NCI-H510A (cell line): Measurements from ENCODE around the gene SIRT3.

Source experiments
- DNase-seq: peaks from one replicate; lab custom pipeline; 2025; lab: John Stamatoyannopoulos, UW

SIRT3 gene

DNA sequence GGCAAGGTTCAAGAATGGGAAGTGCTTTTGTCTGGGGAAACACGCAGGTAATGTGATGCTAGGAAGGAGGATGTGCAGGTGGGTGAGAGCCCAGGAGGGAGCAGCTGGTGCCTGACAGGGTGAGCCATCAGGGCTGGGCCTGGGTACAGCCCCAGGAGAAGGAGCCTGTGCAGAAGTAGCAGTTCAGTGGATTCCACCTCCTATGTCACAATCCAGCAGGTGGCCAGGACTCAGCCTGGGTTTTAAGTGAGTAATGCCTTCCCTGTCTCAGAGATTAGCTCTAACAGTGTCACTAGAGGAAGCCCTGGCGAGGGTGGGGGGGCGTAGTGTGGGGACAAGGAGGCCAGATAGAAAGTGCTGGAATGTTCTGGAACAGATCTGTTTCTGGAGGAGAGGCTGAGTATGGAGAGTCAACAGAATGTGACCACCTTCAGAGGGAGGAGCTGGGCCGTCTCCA, 20.5 kb downstream of the SIRT3 start:
- DNase-seq, result no peak

DNA sequence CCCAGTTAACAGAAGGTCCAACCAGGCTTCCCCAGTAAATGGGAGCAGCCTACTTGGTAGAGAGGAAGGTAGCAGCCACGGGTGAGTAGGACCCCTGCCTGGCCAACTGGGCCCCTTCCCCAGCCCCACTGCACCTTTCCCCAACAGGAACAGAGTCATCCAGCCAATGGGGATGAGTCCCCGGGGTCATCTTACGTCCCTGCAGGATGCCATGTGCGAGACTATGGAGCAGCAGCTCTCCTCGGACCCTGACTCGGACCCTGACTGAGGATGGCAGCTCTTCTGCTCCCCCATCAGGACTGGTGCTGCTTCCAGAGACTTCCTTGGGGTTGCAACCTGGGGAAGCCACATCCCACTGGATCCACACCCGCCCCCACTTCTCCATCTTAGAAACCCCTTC, 22.1 kb downstream of the SIRT3 start:
- DNase-seq, result no peak

DNA sequence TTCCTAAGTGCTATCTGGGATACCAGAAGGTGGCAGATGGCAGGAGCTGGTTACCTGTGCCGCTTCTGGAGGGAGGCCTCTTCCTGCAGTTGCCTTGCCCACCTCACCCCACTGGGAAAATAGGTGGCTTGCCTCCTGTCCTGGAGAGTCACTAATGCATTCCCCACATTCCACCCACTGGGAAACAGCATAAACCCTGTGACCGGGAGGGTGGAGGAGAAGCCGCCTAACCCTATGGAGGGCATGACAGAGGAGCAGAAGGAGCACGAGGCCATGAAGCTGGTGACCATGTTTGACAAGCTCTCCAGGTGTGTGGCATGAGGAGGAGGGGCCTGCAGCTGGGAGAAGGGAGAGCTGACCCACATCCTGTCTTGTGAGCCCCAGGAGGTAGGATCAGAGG, 23.0 kb downstream of the SIRT3 start:
- no peak for DNase-seq

DNA sequence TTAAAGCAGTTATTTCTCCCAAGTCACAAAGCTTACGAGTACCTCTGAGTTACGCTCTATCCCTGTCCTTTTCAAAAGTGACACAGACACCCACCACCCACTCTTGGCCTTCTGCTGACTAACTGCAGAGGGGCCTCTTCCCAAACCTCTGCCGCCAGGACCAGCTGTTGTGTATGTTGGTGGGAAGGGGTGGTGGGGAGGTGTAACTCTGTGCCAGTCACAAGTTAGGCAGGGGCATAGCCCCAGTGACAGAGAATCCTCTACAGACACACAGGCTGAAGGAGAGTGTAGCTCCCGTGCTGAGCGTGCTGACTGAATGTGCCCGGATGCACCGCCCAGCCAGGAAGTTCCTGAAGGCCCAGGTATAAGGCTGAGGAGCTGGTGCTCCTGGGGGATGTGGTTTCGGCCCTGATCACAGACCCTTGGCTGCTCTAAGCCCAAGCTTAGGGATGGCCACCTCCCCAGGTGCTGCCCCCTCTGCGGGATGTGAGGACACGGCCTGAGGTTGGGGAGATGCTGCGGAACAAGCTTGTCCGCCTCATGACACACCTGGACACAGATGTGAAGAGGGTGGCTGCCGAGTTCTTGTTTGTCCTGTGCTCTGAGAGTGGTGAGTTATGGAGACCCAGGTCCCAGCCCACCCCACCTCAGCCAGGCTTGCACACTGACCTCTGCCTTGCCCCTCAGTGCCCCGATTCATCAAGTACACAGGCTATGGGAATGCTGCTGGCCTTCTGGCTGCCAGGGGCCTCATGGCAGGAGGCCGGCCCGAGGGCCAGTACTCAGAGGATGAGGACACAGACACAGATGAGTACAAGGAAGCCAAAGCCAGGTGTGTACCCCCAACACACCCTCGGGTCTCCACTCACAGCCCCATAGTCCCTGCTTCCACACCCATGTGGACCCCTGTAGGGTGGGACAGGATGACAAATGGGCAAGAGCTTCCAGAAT, 23.7 kb downstream of the SIRT3 start:
- no peak for DNase-seq

DNA sequence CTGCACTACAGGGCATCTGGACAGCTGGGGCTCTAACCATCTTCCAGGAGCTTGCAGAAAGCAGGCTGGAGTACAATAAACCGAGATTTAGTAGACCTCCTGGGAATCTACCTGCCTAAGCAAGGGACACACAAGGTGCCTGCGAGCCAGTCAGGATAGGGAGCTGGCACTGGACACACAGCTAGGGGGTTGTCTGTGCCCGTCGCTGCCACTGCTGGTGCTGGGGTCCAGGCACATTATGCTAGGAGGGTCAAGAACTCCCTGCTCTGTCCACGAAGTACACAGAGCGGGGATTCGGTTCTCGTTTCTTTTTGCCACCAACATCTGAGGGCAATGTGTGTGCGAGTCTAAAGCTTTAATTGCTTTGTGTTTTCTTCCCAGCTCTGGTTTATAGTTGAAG, 24.4 kb downstream of the SIRT3 start:
- DNase-seq, result no peak

DNA sequence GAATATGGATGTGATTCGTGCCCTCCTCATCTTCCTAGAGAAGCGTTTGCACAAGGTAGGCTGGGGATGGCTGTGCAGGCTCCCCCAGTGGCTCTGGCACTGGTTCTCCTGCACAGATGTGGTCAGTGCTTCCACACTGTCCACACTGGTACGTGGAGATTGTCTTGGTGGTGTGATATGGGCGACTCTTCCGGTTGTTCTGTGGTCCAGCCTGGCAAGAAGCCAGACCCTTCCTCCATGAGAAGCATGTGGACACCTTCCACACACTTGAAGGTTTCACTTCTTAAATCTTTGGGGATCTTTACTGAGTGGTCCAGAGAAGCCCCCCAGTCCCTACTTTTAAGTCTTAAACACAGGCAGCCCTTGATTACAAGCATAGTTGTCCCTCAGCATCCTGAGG, 24.8 kb downstream of the SIRT3 start:
- no peak for DNase-seq

DNA sequence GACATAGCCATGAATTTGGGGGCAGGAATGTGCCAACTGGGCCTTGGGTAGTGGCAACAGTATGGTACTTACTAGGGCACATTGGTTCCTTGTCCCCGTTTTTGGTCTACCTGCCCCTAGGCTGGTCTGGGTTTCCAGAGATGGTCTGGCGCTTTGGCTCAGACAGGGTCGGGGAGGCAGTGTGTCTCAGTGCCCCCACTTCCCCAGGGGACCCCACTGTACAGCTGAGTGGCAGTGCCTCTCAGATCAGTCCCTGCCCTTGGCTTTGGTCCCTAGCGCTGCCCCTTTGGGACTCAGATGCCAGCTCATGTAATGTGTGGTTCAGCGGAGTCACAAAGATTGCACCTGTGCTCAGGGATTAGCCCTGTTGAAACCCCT, 25.4 kb downstream of the SIRT3 start:
- no peak for DNase-seq

DNA sequence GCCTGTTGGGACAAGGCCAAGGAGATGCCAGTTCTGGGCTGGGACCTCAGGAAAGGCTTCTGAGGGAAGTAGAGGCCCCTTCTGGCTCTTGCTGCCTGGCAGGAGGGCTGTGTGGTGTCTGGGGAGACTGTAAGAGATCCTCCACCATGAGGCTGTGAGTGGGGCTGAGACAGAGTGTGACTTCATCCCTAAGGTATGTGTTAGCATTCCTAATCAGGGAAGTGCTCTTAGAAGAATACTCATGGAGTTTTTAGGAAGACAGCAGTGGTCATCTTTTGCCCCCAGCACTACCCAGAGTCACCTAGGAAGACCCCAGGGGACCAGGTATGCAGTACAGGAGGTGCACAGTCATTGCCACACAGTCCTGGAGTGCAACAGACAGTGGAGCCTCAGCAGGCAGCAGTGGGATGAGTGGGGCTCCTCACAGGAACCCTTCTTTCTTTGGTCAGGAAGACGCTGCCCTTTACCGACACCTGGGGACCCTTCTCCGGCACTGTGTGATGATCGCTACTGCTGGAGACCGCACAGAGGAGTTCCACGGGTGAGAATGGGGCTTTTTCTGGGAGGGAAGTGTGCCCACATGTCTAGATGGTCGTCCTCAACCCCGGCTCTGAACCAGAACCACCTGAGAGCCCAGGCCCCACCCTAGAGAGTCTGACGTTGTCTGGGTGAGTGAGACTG, 25.9 kb downstream of the SIRT3 start:
- DNase-seq, result no peak

DNA sequence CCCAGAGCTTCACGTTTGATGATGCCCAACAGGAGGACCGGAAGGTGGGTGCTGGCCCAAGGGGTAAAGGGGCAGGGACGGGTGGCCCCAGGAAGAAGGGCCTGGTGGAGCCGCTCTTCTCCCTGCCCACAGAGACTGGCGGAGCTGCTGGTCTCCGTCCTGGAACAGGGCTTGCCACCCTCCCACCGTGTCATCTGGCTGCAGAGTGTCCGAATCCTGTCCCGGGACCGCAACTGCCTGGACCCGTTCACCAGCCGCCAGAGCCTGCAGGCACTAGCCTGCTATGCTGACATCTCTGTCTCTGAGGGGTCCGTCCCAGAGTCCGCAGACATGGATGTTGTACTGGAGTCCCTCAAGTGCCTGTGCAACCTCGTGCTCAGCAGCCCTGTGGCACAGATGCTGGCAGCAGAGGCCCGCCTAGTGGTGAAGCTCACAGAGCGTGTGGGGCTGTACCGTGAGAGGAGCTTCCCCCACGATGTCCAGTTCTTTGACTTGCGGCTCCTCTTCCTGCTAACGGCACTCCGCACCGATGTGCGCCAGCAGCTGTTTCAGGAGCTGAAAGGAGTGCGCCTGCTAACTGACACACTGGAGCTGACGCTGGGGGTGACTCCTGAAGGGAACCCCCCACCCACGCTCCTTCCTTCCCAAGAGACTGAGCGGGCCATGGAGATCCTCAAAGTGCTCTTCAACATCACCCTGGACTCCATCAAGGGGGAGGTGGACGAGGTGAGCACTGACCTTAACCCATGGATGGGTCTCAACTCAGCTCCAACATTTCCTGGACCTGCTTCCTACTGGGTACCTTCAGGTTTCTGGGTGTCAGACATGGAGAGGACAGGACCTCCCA, 26.6 kb downstream of the SIRT3 start:
- no peak for DNase-seq

DNA sequence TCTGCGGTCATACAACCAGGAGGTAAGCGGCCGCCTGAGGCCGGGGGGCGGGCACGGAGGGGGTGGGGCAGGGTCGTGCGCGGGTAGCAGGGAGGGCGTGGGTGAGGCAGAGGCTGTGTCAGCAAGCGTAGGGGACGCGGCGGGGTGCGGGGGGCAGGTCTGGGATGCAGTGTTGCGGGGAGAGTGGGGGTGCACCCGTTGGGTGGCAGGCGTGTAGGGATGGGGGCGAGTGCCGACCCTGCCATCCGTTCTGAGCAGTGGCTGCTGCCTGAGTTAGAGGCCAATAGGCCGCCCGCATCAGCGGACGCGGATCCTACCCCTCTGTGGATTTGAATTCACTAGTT, 27.3 kb downstream of the SIRT3 start:
- no peak for DNase-seq

DNA sequence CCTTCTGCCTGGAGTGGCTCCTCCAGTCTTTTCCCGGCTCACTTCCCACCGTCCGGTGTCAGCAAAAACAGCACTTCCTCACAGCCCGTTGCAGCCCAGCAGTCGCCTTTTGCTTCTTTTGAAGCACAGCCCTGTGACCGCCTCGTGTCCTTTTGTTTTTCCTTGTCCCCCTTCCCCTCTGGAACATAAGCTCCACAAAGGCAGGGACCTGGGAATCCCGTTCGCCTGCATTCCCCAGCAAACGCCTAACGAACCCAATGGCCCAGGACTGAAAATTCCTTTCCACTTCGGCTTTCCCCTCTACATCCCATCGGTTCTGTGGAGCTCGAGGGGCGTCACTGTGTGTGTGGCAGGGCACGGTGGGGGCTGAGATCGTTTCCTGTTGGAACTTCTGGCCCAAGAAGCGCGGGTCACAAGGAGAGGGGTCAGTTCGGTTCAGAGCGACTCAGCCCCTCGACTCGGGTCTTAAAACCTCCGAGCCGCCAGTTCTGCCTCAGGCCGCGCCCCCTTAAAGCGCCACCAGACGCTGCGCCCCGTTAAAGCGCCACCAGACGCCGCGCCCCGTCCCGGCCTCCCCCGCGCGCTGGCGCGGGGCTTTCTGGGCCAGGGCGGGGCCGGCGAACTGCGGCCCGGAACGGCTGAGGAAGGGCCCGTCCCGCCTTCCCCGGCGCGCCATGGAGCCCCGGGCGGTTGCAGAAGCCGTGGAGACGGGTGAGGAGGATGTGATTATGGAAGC, 27.8 kb downstream of the SIRT3 start:
- DNase-seq, result no peak

DNA sequence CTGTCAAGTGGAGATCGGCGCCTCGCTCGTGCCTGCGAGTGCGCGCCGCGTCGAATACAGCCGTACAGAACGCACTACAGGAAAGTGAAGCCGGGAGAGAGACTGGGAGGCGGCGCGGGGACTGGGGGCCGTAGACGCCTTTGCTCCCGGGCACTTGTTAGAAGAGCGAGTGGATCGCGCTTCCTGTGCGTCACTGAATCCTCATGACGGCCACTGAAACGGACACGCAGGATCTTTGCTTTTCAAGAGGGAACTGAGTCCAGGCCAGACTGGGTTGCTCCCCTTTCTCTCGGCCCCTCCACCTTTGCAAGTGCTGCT, 28.3 kb downstream of the SIRT3 start:
- no peak for DNase-seq

DNA sequence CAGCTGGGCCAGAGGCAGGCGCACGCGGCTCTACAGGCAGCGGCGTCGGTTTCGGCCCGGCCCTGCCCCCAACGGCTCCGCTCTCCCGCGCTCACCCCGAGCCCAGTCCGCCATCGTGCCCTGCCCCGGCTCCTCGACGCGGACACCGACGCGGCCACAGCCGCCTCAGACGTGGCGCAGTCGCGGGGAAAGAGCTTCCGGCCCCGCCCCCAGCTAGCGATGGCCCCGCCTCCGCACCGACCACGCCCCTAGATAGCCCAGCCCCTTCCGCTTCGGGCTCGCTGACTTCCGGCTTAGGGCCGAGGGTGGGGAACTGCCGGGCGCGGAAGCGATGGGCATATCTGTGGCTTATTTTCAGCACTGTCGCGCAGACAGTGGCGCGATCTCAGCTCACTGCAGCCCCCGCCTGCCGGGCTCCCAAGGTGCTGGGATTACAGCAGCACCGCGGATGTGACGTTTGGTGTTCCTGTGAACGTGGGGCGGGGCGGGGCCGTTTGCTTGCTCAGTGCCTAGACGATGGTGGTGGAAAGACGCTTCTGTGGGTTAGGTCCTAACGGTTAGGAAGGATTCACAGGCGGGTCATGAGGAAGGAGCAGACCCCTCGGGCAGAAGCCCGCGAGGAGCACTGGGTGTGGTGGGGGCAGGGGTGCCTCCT, 28.8 kb downstream of the SIRT3 start, which contains the start of the genes BET1L and RIC8A:
Gene BET1L, minus strand, starts transcription at position 192 of the 655 bp plus-strand sequence. Its CDS starts 78 bp downstream, at position 114.
Gene RIC8A, plus strand, starts transcription at position 501 of the 655 bp plus-strand sequence. CDS start 1,147 bp downstream, outside the sequence.
- peak; percentile 58 for DNase-seq

DNA sequence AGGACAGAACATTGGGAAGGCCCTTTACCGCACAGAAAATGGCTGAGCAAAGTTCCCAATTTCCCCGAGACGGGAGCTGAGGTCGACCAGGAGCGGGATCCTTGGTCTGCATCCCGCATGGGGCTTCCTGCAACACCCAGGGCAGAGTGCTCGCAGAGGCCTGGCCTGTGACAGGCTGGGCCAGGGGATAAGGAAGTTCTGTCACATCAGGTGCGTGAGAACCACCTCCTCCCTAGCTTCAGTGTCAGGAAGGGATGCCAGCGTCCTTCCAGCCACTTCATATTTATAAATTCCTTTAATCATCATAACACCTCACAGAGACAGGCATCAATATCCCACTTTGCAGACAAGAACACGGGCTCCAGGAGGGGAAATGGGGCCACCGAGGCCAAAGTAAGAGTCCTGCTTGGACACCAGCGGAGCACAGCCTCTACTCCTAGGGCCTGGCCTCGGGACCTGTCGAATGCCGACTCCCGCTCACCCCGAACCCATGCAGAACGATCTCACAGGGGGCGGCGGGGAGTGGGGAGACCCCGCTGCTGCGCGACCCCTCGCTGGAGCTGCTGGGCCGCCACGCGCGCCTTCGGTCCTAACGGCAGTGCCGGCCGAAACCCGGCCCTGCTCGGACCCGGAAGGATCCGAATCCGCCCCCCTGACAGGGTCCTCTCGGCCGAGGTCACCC, 29.5 kb downstream of the SIRT3 start:
- DNase-seq, result no peak

DNA sequence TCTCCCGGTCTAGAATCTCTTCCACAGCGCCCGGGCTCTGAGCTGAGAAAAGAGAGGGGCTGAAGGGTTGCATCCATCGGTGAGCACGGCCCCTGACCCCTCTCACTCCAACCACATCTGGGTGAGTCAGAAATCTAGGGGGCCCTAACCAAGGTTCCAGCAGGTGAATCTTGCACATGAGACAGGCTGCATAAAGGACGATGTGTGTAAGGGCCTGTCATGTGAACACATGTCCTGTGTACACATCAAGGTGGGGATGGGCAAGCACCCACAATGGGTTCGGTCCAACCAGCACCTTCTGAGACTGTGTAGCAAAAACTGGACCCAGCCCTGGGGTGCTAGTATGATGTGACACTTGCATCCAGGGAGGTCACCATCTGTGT, 30.1 kb downstream of the SIRT3 start:
- no peak for DNase-seq

DNA sequence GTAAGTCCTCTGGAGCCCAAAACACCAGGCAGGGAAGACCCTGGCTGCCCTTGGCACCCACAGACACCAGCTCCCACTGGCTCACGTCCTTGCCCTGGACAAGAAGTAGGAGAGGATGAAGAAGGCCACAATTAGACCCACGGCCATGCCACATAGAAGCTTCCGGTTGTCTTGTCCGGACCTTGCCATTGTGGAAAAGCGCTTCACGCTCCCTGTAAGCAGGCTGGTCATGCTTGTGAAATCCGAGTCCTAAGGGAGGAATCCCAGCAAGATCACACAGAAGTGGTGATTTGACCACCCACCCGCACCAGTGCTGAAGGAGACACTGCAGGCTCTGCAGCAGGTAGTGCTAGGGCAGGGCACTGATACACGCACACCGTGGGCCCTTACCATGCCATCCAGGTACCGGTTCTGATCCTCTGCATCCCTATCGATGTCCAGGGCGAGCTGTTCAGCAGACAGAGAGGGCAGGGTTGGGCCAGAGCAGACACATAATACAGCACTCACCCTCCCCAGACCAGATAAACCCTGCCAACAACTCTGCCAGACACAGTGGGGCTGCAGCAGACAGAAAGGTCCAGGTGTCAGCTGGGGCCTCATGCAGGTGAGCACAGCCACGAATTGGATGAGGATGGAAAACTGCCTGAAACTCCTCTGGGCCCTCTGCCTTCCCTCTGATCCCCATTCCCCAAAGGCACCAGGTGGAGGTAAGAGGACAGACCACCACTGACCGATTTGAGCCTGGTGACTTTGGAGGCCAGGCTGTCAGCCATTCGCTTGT, 30.7 kb downstream of the SIRT3 start:
- DNase-seq, result no peak

DNA sequence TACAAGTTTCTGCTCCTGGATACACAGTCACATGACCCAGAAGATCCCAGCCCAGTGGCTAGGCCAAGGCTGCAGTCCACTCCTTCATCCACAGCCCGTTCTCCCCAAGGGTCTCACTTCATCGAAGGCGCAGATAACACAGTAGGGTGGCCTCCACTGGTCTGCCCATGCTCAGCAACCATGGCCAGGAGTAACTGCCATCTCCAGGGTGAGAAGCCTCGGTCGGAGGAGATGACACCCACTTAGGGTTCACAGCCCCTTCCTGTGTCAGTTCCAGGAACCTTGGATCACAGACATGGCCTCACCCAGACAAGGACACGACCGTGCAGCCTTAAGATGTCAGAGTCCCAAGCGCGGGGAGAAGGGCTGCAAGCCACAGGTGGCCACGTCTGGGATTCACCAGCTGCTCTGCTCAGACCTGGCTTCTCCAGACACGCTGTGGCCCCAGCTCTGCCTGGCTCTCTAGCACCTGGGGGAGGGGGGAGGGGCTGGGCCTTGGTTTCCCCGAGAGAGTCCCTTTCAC, 31.5 kb downstream of the SIRT3 start:
- no peak for DNase-seq

DNA sequence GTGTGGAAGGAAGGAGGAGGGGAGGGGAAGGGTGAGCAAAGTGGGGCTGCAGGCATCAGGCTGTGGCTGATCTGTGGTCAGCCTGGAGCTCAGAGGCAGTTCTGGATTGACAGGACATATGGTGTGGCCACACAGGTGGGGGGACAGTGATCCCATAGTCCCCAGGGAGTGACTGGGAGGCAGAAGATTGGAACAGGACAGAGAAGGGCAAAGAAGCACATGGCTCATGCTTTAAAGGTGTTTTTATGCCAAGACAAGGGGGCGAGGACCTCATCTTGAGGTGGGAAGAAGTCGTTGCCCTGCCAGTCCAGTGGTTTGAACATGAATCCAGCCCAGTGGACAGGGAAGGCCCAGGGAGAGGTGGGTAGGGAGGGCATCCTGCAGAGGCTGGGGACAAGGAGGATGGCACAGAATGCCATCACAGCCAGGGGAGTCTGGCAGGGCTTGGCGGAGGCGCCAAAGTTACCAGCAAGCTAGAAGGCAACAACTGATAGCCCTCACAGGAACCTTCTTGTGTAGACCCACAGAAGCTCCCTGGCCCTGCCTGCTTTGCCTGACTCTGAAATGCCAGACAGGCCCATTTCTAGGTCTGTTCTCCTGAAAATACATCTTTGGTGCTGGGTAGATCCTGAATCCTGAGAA, 32.1 kb downstream of the SIRT3 start:
- DNase-seq, result no peak
